K562 (cell line): ENCODE measurements around the gene EEF2K. TPM values are rescaled to one million over a fixed set of nuclear protein-coding genes. Genes with fewer than 3 reads are reported as not detected.

Experiments used
- ATAC-seq: fragments of 200-7000 bp; cut with Tn5 transposase; 3 replicates; pipeline ENCODE4 v1.9.1; 2020; ENCODE audit warnings: moderate library complexity
- BruUV-seq: library from RNA; stranded (reverse); fragments of 400-500 nt; replicated peaks from 2 replicates; lab custom pipeline; 2021; lab: Mats Ljungman, UMichigan
- CTCF ChIA-PET: fragments of 300-600 bp; formaldehyde crosslinking; extraction: SDS; loops from one replicate; lab custom pipeline; 2021; ENCODE audit warnings: low intra/inter-chr PET ratio; lab: Yijun Ruan, JAX
- POLR2A ChIA-PET: fragments of 300-600, 350-650 bp; sonication (Branson Sonifier 250); formaldehyde crosslinking; extraction: SDS; loops from one replicate; lab custom pipeline; 2021; ENCODE audit warnings: antibody characterized with exemption, inconsistent platforms; lab: Yijun Ruan, JAX
- DNase-seq, 4 experiments: peaks; one replicate each; pipeline versions ENCODE4 v3.0.0 to v3.0.0-alpha.2; 2011 to 2018; ENCODE audit warnings: low spot score in 3 of 4, mixed read lengths in 3 of 4; ENCODE audit errors: extremely low read depth in 1 of 4
- FAIRE-seq: peaks from 2 replicates; lab custom pipeline; 2011; peaks lifted over from hg19 to GRCh38; lab: Jason Lieb, UNC
- H2AFZ ChIP-seq: 2 replicates; pipeline ENCODE4 v1.6.0; 2011; ENCODE audit warnings: low read depth, low read length, control low read depth, inconsistent platforms
- H3K27ac ChIP-seq: fragments of 200-600 bp; 3 replicates; pipeline ENCODE4 v1.8.0; 2011; ENCODE audit warnings: low read depth, mild to moderate bottlenecking, control low read depth, inconsistent platforms, low read length, moderate library complexity, mixed read lengths; ENCODE audit errors: extremely low read depth
- H3K27me3 ChIP-seq, 2 experiments: fragments of 300-600 bp in 1 of 2; 2 replicates in 1 of 2; 3 replicates in 1 of 2; pipeline versions ENCODE4 v1.6.0 to v1.8.0; 2011; ENCODE audit warnings: inconsistent platforms in 2 of 2, low read length in 2 of 2, mild to moderate bottlenecking in 1 of 2, mixed read lengths in 1 of 2, moderate library complexity in 1 of 2; ENCODE audit not compliant: control insufficient read depth in 2 of 2, insufficient read depth in 2 of 2
- H3K36me3 ChIP-seq: fragments of 300-600 bp; 3 replicates; pipeline ENCODE4 v1.8.0; 2011; ENCODE audit warnings: mild to moderate bottlenecking, low read length, inconsistent platforms; ENCODE audit not compliant: control insufficient read depth, insufficient read depth
- H3K4me1 ChIP-seq, 2 experiments: fragments of 200-600 bp in 1 of 2; replicated peaks in 1 of 2; 2 replicates in 1 of 2; 3 replicates in 1 of 2; pipeline versions ENCODE4 v1.5.1 to v1.8.0; 2011; ENCODE audit warnings: inconsistent platforms in 2 of 2, low read length in 2 of 2, mild to moderate bottlenecking in 1 of 2, mixed read lengths in 1 of 2, moderate library complexity in 1 of 2; ENCODE audit not compliant: control insufficient read depth in 2 of 2, insufficient read depth in 2 of 2
- H3K4me2 ChIP-seq: 2 replicates; pipeline ENCODE4 v1.6.1; 2011; ENCODE audit warnings: low read length, control low read depth, inconsistent platforms, mixed read lengths; ENCODE audit not compliant: insufficient read depth
- H3K4me3 ChIP-seq: fragments of 200-600 bp; sonication (generic), shearing (Covaris generic); 2 replicates; pipeline ENCODE4 v1.5.1; 2016; ENCODE audit warnings: control low read depth, inconsistent platforms
- H3K79me2 ChIP-seq: fragments of 200-600 bp; 3 replicates; pipeline ENCODE4 v1.8.0; 2011; ENCODE audit warnings: low read length, inconsistent platforms; ENCODE audit not compliant: control insufficient read depth, insufficient read depth
- H3K9ac ChIP-seq, 2 experiments: 2 replicates each; pipeline versions ENCODE4 v1.6.0 to v1.6.1; 2011; ENCODE audit warnings: low read depth in 2 of 2, low read length in 2 of 2, control low read depth in 1 of 2, inconsistent platforms in 1 of 2, mild to moderate bottlenecking in 1 of 2, mixed read lengths in 1 of 2; ENCODE audit not compliant: insufficient read depth in 1 of 2
- H3K9me1 ChIP-seq: one replicate; pipeline ENCODE4 v1.6.0; 2011; ENCODE audit warnings: inconsistent platforms, mild to moderate bottlenecking, low read length, moderate library complexity; ENCODE audit not compliant: control insufficient read depth, insufficient read depth
- H3K9me3 ChIP-seq: replicated peaks from 2 replicates; pipeline ENCODE4 v1.5.1; 2011; ENCODE audit warnings: low read depth, low read length, inconsistent platforms; ENCODE audit not compliant: control insufficient read depth, insufficient read depth
- H4K20me1 ChIP-seq: replicated peaks from 2 replicates; pipeline ENCODE4 v1.6.1; 2011; ENCODE audit warnings: low read length, inconsistent platforms, mixed read lengths; ENCODE audit not compliant: control insufficient read depth, insufficient read depth
- ARID1B ChIP-seq: fragments of 450-650 bp; IDR thresholded peaks from 2 replicates; pipeline ENCODE4 v1.6.1; 2016; ENCODE audit warnings: antibody characterized with exemption, mild to moderate bottlenecking, inconsistent platforms
- BACH1 ChIP-seq: fragments of 200-800 bp; sonication (Bioruptor generic); IDR thresholded peaks from 2 replicates; pipeline ENCODE4 v1.6.1; 2016; ENCODE audit warnings: missing genetic modification characterization, missing compliant biosample characterization
- DMBX1 ChIP-seq: fragments of 250-450 bp; sonication (Bioruptor Pico); IDR thresholded peaks from 2 replicates; pipeline ENCODE4 v1.8.0; 2022; ENCODE audit warnings: inconsistent platforms, mild to moderate bottlenecking, moderate library complexity, borderline replicate concordance
- ETV6 ChIP-seq, 3 experiments: fragments of 150-350 bp in 1 of 3; sonication (generic) in 1 of 3; formaldehyde crosslinking in 1 of 3; IDR thresholded peaks; 2 replicates each; pipeline versions ENCODE4 v1.6.1 to v1.8.0; 2014 to 2022; ENCODE audit warnings: borderline replicate concordance in 2 of 3, low read depth in 2 of 3, antibody characterized with exemption in 1 of 3, low read length in 1 of 3, mild to moderate bottlenecking in 1 of 3, missing genetic modification reagents in 1 of 3
- PHF8 ChIP-seq: fragments of 200-600 bp; sonication (generic); IDR thresholded peaks from 2 replicates; pipeline ENCODE4 v1.6.1; 2012; ENCODE audit warnings: mixed run types, mild to moderate bottlenecking, inconsistent platforms, low read length, moderate library complexity, borderline replicate concordance
- PYGO2 ChIP-seq: fragments of 450-650 bp; IDR thresholded peaks from 2 replicates; pipeline ENCODE4 v1.6.1; 2016; ENCODE audit warnings: mild to moderate bottlenecking, missing genetic modification characterization, moderate library complexity, missing compliant biosample characterization
- TRIM24 ChIP-seq, 2 experiments: fragments of 450-650 bp; IDR thresholded peaks; 2 replicates each; pipeline ENCODE4 v1.6.1; 2016
- ZBTB17 ChIP-seq: fragments of 450-650 bp; formaldehyde crosslinking; IDR thresholded peaks from 2 replicates; pipeline ENCODE4 v1.4.0; 2020; ENCODE audit warnings: mild to moderate bottlenecking
- ZNF766 ChIP-seq: fragments of 200-800 bp; sonication (Bioruptor generic); conservative IDR thresholded peaks from 2 replicates; pipeline ENCODE4 v1.6.1; 2016; ENCODE audit warnings: missing genetic modification characterization, missing compliant biosample characterization
- ZNF785 ChIP-seq: fragments of 250-450 bp; sonication (Bioruptor Pico); IDR thresholded peaks from 2 replicates; pipeline ENCODE4 v1.4.0; 2020; ENCODE audit warnings: mild to moderate bottlenecking
- WGBS: fragments of 100-300 bp; shearing (Covaris generic); methylation state at CpG from one replicate; pipeline ENCODE4 v1.1.6; 2016; ENCODE audit warnings: low coverage, mixed read lengths; ENCODE audit not compliant: insufficient coverage; ENCODE audit errors: missing lambda C conversion rate; 5-methylcytosine and 5-hydroxymethylcytosine counted together
- in situ Hi-C: fragments of 300-500 bp; cut with MboI; formaldehyde crosslinking; loops from 4 replicates; pipeline ENCODE4 v1.15.0; 2018; ENCODE audit warnings: inconsistent platforms, mixed read lengths
- intact Hi-C: fragments of 100-400 bp; cut with micrococcal nuclease; formaldehyde crosslinking; loops from 2 replicates; pipeline ENCODE4 v1.14.2; 2022
- polyA plus RNA-seq, 8 experiments: library from polyadenylated mRNA; depleted of rRNA in 4 of 8; stranded (reverse) in 5 of 8; unstranded in 3 of 8; fragments of >200 nt; fragmentation: Nextera tagmentation in 2 of 8; fragmentation: Illumina TruSeq in 1 of 8; extraction: Ambion mirVana in 2 of 8; extraction: Trizol in 1 of 8; gene quantifications; 2 replicates each; pipeline versions ENCODE4 v1.2.1 to v1.2.3, GENCODE V29; 2011 to 2014; ENCODE audit warnings: inconsistent platforms in 1 of 8, missing spikeins in 1 of 8
- total RNA-seq, 7 experiments: library from RNA; depleted of rRNA in 6 of 7; stranded (reverse); fragments of >200 nt in 6 of 7; fragmentation: Illumina TruSeq in 2 of 7; extraction: Trizol in 2 of 7; gene quantifications; 2 replicates each; pipeline versions ENCODE4 v1.2.1 to v1.2.3, GENCODE V29; 2011 to 2021; ENCODE audit warnings: low replicate concordance in 1 of 7
- TF ChIP-seq, protein P1 (sequence below), 3 experiments: fragments of 200-800 bp in 1 of 3; sonication (Bioruptor generic) in 1 of 3; sonication (generic) in 1 of 3; formaldehyde crosslinking in 1 of 3; IDR thresholded peaks; 2 replicates each; pipeline versions ENCODE4 v1.6.1 to v1.8.0; 2016 to 2022; ENCODE audit warnings: mild to moderate bottlenecking in 2 of 3, missing compliant biosample characterization in 2 of 3, missing genetic modification characterization in 2 of 3, missing genetic modification reagents in 1 of 3
- TF ChIP-seq, protein P2 (sequence below), 2 experiments: IDR thresholded peaks in 1 of 2; conservative IDR thresholded peaks in 1 of 2; 2 replicates each; pipeline ENCODE4 v1.6.1; 2016; ENCODE audit warnings: low read depth in 2 of 2, mild to moderate bottlenecking in 1 of 2, missing compliant biosample characterization in 1 of 2, missing genetic modification characterization in 1 of 2, moderate library complexity in 1 of 2
- TF ChIP-seq, protein P3 (sequence below): sonication (generic); formaldehyde crosslinking; IDR thresholded peaks from 2 replicates; pipeline ENCODE4 v1.8.1; 2022; ENCODE audit warnings: missing genetic modification reagents

EEF2K gene
- total and polyA plus RNA-seq, 9 of the 15 experiments (the other 6 are each of a cell fraction or from before 2014, with no cell fraction given) = 3.0 to 35.2 (median 12.2) TPM

DNA sequence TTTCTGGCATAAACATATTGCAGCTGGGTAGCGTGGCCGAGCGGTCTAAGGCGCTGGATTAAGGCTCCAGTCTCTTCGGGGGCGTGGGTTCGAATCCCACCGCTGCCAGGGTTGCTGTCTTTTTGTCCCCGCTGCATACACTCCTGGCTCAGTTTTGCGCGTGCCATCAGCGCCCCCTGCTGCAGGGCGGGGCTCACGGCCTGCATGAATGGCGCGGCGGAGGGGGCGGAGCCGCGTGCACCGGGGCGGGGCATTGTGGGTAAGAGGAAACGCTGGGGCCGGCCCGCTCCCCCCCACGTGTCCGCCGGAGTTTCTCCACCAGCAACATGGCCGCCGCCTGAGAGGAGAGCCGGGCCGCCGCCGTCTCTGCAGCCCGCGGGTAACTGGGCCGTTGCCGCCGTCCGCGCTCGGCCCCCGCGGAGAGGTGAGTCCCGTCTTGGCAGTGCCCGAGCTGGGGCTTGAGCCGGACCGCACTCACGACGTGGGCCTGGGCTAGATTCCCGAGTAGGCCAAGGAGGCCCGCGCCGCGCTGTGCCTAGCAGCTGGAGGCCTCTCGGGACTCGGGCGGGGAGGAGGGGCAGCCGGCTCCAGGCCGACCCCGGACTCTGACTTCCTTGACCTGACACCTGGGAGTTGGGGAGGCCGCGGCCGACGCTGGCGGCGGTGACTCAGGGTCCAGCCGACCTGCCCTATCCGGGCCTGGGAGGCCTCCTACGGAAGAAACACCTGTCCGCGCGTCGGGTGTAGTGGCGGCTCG is 91.2 kb downstream of the EEF2K start, which contains the start of gene POLR3E:
TSS of gene POLR3E (plus strand) at position 296 of the 757 bp plus-strand sequence. CDS start 5,560 bp downstream, outside the sequence.
- Histone ChIP-seq H3K9ac (peak within 1 kb of the TSS; percentile 94 to 98), H3K9me3 (no peaks in the 10 kb centered on the region), H3K4me2 (peak within 1 kb of the TSS; percentile 94), H3K4me1 (peaks cover 15% of the 10 kb centered on the region in 2 experiments; a peak in 4 of 5 replicates), H3K27me3 (no peaks in the 10 kb centered on the region), H2AFZ (peak within 1 kb of the TSS; percentile 89), H3K79me2 (peaks cover 51% of the 10 kb centered on the region), H3K9me1 (no peaks in the 10 kb centered on the region), H3K36me3 (peaks cover 36% of the 10 kb centered on the region), H3K4me3 (peak within 1 kb of the TSS; percentile 96), H4K20me1 (peaks cover 29% of the 10 kb centered on the region), H3K27ac (peak within 1 kb of the TSS; percentile 89)
- no TSS peak for BruUV-seq
- POLR2A ChIA-PET = interaction anchor here (0.6 to 2.8 kb wide), 8 partner anchors 10 to 105 kb away, joined by 3 to 13 read pairs (median 7); partner anchors contain the start of gene EEF2K
- peak; percentile 90 for ATAC-seq
- WGBS = under 1% methylated on average over 60 of the region's 76 CpGs
- intact Hi-C loops = loop anchor here (1.0 to 5.0 kb wide), 3 partner anchors 91 to 300 kb away; partner anchors contain the start of gene EEF2K
- in situ Hi-C loops = loop anchor here (5.0 kb wide), 1 partner anchor 90 kb away; the partner anchor contains the start of gene EEF2K
- CTCF ChIA-PET = interaction anchor here (0.6 to 3.3 kb wide), 5 partner anchors 15 to 107 kb away, joined by 3 to 49 read pairs (median 5); partner anchors contain the start of gene EEF2K
- peak; percentile 95 to 99 (median 96) for DNase-seq
- FAIRE-seq = peak; percentile 84
- TF ChIP-seq BACH1 (tag) (no peak), ZBTB17 (CRISPR knock-in tag) (peak; percentile 66; the same call in 1 of the 2 replicates), ZNF785 (CRISPR knock-in tag) (no peak), ETV6 (IDR thresholded peaks at IDR 0.05; ENCODE audit: borderline replicate concordance in 1 of 2, low read depth in 2 of 2, low read length in 1 of 2) (no peak), ETV6 (CRISPR knock-in tag; IDR thresholded peaks at IDR 0.05; ENCODE audit: borderline replicate concordance) (no peak), DMBX1 (CRISPR knock-in tag) (no peak), ARID1B (peak; percentile 26; the same call in 1 of the 2 replicates), TRIM24 (IDR thresholded peaks at IDR 0.05) (peak in 1 of 2 experiments; percentile 57; a peak in 2 of 4 replicates), PYGO2 (no peak), PHF8 (peak; percentile 85; the same call in 1 of the 2 replicates), ZNF766 (CRISPR knock-in tag) (peak; percentile 54)
- TF ChIP-seq, protein P1, sequence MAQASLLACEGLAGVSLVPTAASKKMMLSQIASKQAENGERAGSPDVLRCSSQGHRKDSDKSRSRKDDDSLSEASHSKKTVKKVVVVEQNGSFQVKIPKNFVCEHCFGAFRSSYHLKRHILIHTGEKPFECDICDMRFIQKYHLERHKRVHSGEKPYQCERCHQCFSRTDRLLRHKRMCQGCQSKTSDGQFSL (CRISPR knock-in tag; IDR thresholded peaks at IDR 0.05) = peak; percentile 95
- TF ChIP-seq, protein P1 (tag; IDR thresholded peaks at IDR 0.05) = peak in 1 of 2 experiments; percentile 93; a peak in 2 of 4 replicates
- TF ChIP-seq, protein P2, sequence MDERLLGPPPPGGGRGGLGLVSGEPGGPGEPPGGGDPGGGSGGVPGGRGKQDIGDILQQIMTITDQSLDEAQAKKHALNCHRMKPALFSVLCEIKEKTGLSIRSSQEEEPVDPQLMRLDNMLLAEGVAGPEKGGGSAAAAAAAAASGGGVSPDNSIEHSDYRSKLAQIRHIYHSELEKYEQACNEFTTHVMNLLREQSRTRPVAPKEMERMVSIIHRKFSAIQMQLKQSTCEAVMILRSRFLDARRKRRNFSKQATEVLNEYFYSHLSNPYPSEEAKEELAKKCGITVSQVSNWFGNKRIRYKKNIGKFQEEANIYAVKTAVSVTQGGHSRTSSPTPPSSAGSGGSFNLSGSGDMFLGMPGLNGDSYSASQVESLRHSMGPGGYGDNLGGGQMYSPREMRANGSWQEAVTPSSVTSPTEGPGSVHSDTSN (CRISPR knock-in tag; IDR thresholded peaks at IDR 0.05; ENCODE audit: low read depth) = no peak
- TF ChIP-seq, protein P2 (tag; conservative IDR thresholded peaks at IDR 0.05; ENCODE audit: low read depth) = no peak
- TF ChIP-seq, protein P3, sequence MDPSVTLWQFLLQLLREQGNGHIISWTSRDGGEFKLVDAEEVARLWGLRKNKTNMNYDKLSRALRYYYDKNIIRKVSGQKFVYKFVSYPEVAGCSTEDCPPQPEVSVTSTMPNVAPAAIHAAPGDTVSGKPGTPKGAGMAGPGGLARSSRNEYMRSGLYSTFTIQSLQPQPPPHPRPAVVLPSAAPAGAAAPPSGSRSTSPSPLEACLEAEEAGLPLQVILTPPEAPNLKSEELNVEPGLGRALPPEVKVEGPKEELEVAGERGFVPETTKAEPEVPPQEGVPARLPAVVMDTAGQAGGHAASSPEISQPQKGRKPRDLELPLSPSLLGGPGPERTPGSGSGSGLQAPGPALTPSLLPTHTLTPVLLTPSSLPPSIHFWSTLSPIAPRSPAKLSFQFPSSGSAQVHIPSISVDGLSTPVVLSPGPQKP (CRISPR knock-in tag) = no peak
